NT2/D1 (cell line): Measurements from ENCODE around the gene CLCN1.

Experiments used
- DNase-seq: peaks from one replicate; pipeline ENCODE4 v3.0.0-alpha.2; 2011; ENCODE audit warnings: low read depth, low spot score
- H3K27me3 ChIP-seq: 2 replicates; pipeline ENCODE4 v1.6.0; 2011; ENCODE audit warnings: mild to moderate bottlenecking; ENCODE audit not compliant: insufficient read length, insufficient read depth
- H3K36me3 ChIP-seq: 2 replicates; pipeline ENCODE4 v1.6.1; 2011; ENCODE audit warnings: mild to moderate bottlenecking, low read length, mixed read lengths; ENCODE audit not compliant: insufficient read depth, insufficient read length
- H3K4me1 ChIP-seq: 2 replicates; pipeline ENCODE4 v1.5.1; 2011; ENCODE audit not compliant: insufficient read depth, insufficient read length
- H3K4me3 ChIP-seq: 2 replicates; pipeline ENCODE4 v1.5.1; 2011; ENCODE audit warnings: low read depth; ENCODE audit not compliant: insufficient read length
- H3K9ac ChIP-seq: 2 replicates; pipeline ENCODE4 v1.6.0; 2011; ENCODE audit warnings: low read depth; ENCODE audit not compliant: insufficient read length
- H3K9me3 ChIP-seq: 2 replicates; pipeline ENCODE4 v1.5.1; 2011; ENCODE audit warnings: mild to moderate bottlenecking, low read length; ENCODE audit not compliant: insufficient read depth
- SUZ12 ChIP-seq: IDR thresholded peaks from 2 replicates; pipeline ENCODE4 v1.6.1; 2011; ENCODE audit not compliant: insufficient read length, insufficient read depth; ENCODE audit errors: extremely low read depth
- YY1 ChIP-seq: IDR thresholded peaks from 2 replicates; pipeline ENCODE4 v1.6.1; 2011; ENCODE audit not compliant: insufficient read length, insufficient read depth
- ZNF274 ChIP-seq: IDR thresholded peaks from 2 replicates; pipeline ENCODE4 v1.6.1; 2011; ENCODE audit warnings: mild to moderate bottlenecking, low read depth, low read length

Gene CLCN1

GRCh38 chr7:143308632-143309031, 7.3 kb upstream of the CLCN1 start:
- H3K27me3 ChIP-seq = no peaks in the 10 kb centered on the region
- TF ChIP-seq SUZ12 (no peak), YY1 (no peak), ZNF274 (no peak)
- DNase-seq = no peak
- H3K36me3 ChIP-seq = peaks cover 44% of the 10 kb centered on the region
- no peaks in the 10 kb centered on the region for H3K9me3 ChIP-seq
- no peaks in the 10 kb centered on the region for H3K4me1 ChIP-seq
- H3K9ac ChIP-seq = no peak overlapping the region
- no peak overlapping the region for H3K4me3 ChIP-seq

GRCh38 chr7:143314127-143314526, 1.8 kb upstream of the CLCN1 start:
- no peaks in the 10 kb centered on the region for H3K4me1 ChIP-seq
- no peak for DNase-seq
- no peaks in the 10 kb centered on the region for H3K36me3 ChIP-seq
- H3K4me3 ChIP-seq = no peak overlapping the region
- TF ChIP-seq ZNF274 (no peak), YY1 (no peak), SUZ12 (no peak)
- no peak overlapping the region for H3K9ac ChIP-seq
- no peaks in the 10 kb centered on the region for H3K27me3 ChIP-seq
- no peaks in the 10 kb centered on the region for H3K9me3 ChIP-seq

- Histone ChIP-seq H3K4me3 (no peak overlapping the region), H3K36me3 (no peaks in the 10 kb centered on the region), H3K4me1 (no peaks in the 10 kb centered on the region), H3K9me3 (no peaks in the 10 kb centered on the region), H3K27me3 (no peaks in the 10 kb centered on the region), H3K9ac (no peak overlapping the region)
- TF ChIP-seq SUZ12 (no peak), YY1 (no peak)
- DNase-seq = no peak
These were observed 581 bp downstream of the CLCN1 start for GRCh38 chr7:143316492-143316891.

- DNase-seq = no peak
- Histone ChIP-seq H3K9ac (no peak overlapping the region), H3K4me1 (peaks cover 1% of the 10 kb centered on the region), H3K4me3 (no peak overlapping the region), H3K27me3 (no peaks in the 10 kb centered on the region), H3K36me3 (no peaks in the 10 kb centered on the region), H3K9me3 (no peaks in the 10 kb centered on the region)
- no peak for TF ChIP-seq YY1
- TF ChIP-seq ZNF274 = no peak
- no peak for TF ChIP-seq SUZ12
These were observed 2.8 kb downstream of the CLCN1 start for GRCh38 chr7:143318661-143319060.

GRCh38 chr7:143320620-143321019, 4.7 kb downstream of the CLCN1 start:
- no peaks in the 10 kb centered on the region for H3K36me3 ChIP-seq
- H3K27me3 ChIP-seq = no peaks in the 10 kb centered on the region
- no peak for DNase-seq
- H3K4me3 ChIP-seq = no peak overlapping the region
- TF ChIP-seq YY1 (no peak), SUZ12 (no peak), ZNF274 (no peak)
- peaks cover 1% of the 10 kb centered on the region for H3K4me1 ChIP-seq
- no peak overlapping the region for H3K9ac ChIP-seq
- H3K9me3 ChIP-seq = no peaks in the 10 kb centered on the region

GRCh38 chr7:143321242-143321641, 5.3 kb downstream of the CLCN1 start:
- TF ChIP-seq ZNF274 (no peak), SUZ12 (no peak), YY1 (no peak)
- H3K9ac ChIP-seq = no peak overlapping the region

GRCh38 chr7:143321734-143322133, 5.8 kb downstream of the CLCN1 start:
- DNase-seq = no peak
- no peaks in the 10 kb centered on the region for H3K36me3 ChIP-seq

More at GRCh38 chr7:143321242-143321641, 5.3 kb downstream of the CLCN1 start:
- H3K27me3 ChIP-seq = no peaks in the 10 kb centered on the region
- H3K9me3 ChIP-seq = no peaks in the 10 kb centered on the region
- no peak for DNase-seq
- H3K36me3 ChIP-seq = no peaks in the 10 kb centered on the region
- H3K4me1 ChIP-seq = peaks cover 1% of the 10 kb centered on the region
- H3K4me3 ChIP-seq = no peak overlapping the region

More at GRCh38 chr7:143321734-143322133, 5.8 kb downstream of the CLCN1 start:
- Histone ChIP-seq H3K4me3 (no peak overlapping the region), H3K9ac (no peak overlapping the region), H3K4me1 (peaks cover 1% of the 10 kb centered on the region), H3K27me3 (no peaks in the 10 kb centered on the region), H3K9me3 (no peaks in the 10 kb centered on the region)
- TF ChIP-seq SUZ12 = no peak
- no peak for TF ChIP-seq YY1
- TF ChIP-seq ZNF274 = no peak
